ENCODE data around the gene PNPLA1.

PNPLA1 gene

GRCh38 chr6:36346486-36347273, 76.8 kb downstream of the PNPLA1 start:
- DNase-seq (no peak), ATAC-seq (replicated peaks) (no peak)
- no peak overlapping the region for H3K27ac Mint-ChIP-seq
- H3K36me3 Mint-ChIP-seq (ENCODE audit: insufficient read depth) = peaks cover 4% of the 10 kb centered on the region
- no peak overlapping the region for H3K4me3 Mint-ChIP-seq
- H3K27me3 Mint-ChIP-seq = peaks cover 0 to 29% of the 10 kb centered on the region in 2 donors
- H3K4me1 Mint-ChIP-seq (ENCODE audit: low read depth in 2 of 2) = no peaks in the 10 kb centered on the region
- H3K9me3 Mint-ChIP-seq = no peaks in the 10 kb centered on the region

- ATAC-seq (replicated peaks) (no peak), DNase-seq (no peak)
- H3K27ac Mint-ChIP-seq = no peak overlapping the region
- H3K27me3 Mint-ChIP-seq = peaks cover 0 to 23% of the 10 kb centered on the region in 2 donors
- peaks cover 4% of the 10 kb centered on the region for H3K36me3 Mint-ChIP-seq (ENCODE audit: insufficient read depth)
- H3K4me1 Mint-ChIP-seq (ENCODE audit: low read depth in 2 of 2) = no peaks in the 10 kb centered on the region
- H3K9me3 Mint-ChIP-seq = no peaks in the 10 kb centered on the region
- no peak overlapping the region for H3K4me3 Mint-ChIP-seq
Observed at GRCh38 chr6:36347621-36348020, 77.8 kb downstream of the PNPLA1 start.

- H3K4me1 Mint-ChIP-seq (ENCODE audit: low read depth in 2 of 2) = no peaks in the 10 kb centered on the region
- no peak overlapping the region for H3K27ac Mint-ChIP-seq
- peaks cover 0 to 23% of the 10 kb centered on the region in 2 donors for H3K27me3 Mint-ChIP-seq
- DNase-seq (no peak), ATAC-seq (replicated peaks) (no peak)
- no peak overlapping the region for H3K4me3 Mint-ChIP-seq
- H3K9me3 Mint-ChIP-seq = no peaks in the 10 kb centered on the region
- H3K36me3 Mint-ChIP-seq (ENCODE audit: insufficient read depth) = peaks cover 4% of the 10 kb centered on the region
Observed at GRCh38 chr6:36349240-36349639, 79.4 kb downstream of the PNPLA1 start.

- Mint-ChIP-seq H3K9me3 (no peaks in the 10 kb centered on the region), H3K4me1 (ENCODE audit: low read depth in 2 of 2) (no peaks in the 10 kb centered on the region), H3K4me3 (no peak overlapping the region), H3K27ac (no peak overlapping the region), H3K27me3 (peaks cover 0 to 23% of the 10 kb centered on the region in 2 donors), H3K36me3 (ENCODE audit: insufficient read depth) (peaks cover 4% of the 10 kb centered on the region)
- ATAC-seq (replicated peaks) (no peak), DNase-seq (no peak)
Observed at GRCh38 chr6:36350082-36350481, 80.2 kb downstream of the PNPLA1 start.

- peaks cover 4% of the 10 kb centered on the region for H3K36me3 Mint-ChIP-seq (ENCODE audit: insufficient read depth)
- H3K4me3 Mint-ChIP-seq = no peak overlapping the region
- no peaks in the 10 kb centered on the region for H3K9me3 Mint-ChIP-seq
- DNase-seq (no peak), ATAC-seq (replicated peaks) (no peak)
- H3K4me1 Mint-ChIP-seq (ENCODE audit: low read depth in 2 of 2) = no peaks in the 10 kb centered on the region
- peaks cover 0 to 22% of the 10 kb centered on the region in 2 donors for H3K27me3 Mint-ChIP-seq
- no peak overlapping the region for H3K27ac Mint-ChIP-seq
Observed at GRCh38 chr6:36350681-36351571, 81.1 kb downstream of the PNPLA1 start.

GRCh38 chr6:36352477-36353157, 82.8 kb downstream of the PNPLA1 start:
- no peaks in the 10 kb centered on the region for H3K9me3 Mint-ChIP-seq
- H3K36me3 Mint-ChIP-seq (ENCODE audit: insufficient read depth) = peaks cover 8% of the 10 kb centered on the region
- H3K27me3 Mint-ChIP-seq = peaks cover 9 to 12% of the 10 kb centered on the region in 2 donors
- no peaks in the 10 kb centered on the region for H3K4me1 Mint-ChIP-seq (ENCODE audit: low read depth in 2 of 2)
- ATAC-seq (replicated peaks) (no peak), DNase-seq (no peak)
- H3K27ac Mint-ChIP-seq = no peak overlapping the region
- H3K4me3 Mint-ChIP-seq = no peak overlapping the region

- ATAC-seq (replicated peaks) (no peak), DNase-seq (no peak)
- peaks cover 0 to 6% of the 10 kb centered on the region in 2 donors for H3K4me1 Mint-ChIP-seq (ENCODE audit: low read depth in 2 of 2)
- H3K9me3 Mint-ChIP-seq = no peaks in the 10 kb centered on the region
- no peak overlapping the region for H3K4me3 Mint-ChIP-seq
- H3K36me3 Mint-ChIP-seq (ENCODE audit: insufficient read depth) = peaks cover 3% of the 10 kb centered on the region
- no peak overlapping the region for H3K27ac Mint-ChIP-seq
- H3K27me3 Mint-ChIP-seq = peaks cover 9 to 12% of the 10 kb centered on the region in 2 donors
Observed at GRCh38 chr6:36353411-36353915, 83.6 kb downstream of the PNPLA1 start.

GRCh38 chr6:36355819-36356218, 86.0 kb downstream of the PNPLA1 start:
- Mint-ChIP-seq H3K27ac (no peak overlapping the region), H3K4me1 (ENCODE audit: low read depth in 2 of 2) (peaks cover 4 to 6% of the 10 kb centered on the region in 2 donors), H3K36me3 (ENCODE audit: insufficient read depth) (peaks cover 3% of the 10 kb centered on the region), H3K9me3 (no peaks in the 10 kb centered on the region), H3K4me3 (no peak overlapping the region), H3K27me3 (peaks cover under 1 to 9% of the 10 kb centered on the region in 2 donors)
- ATAC-seq (replicated peaks) (no peak), DNase-seq (no peak)

- Mint-ChIP-seq H3K4me1 (ENCODE audit: low read depth in 2 of 2) (peaks cover 4 to 6% of the 10 kb centered on the region in 2 donors), H3K27me3 (peaks cover 0 to 9% of the 10 kb centered on the region in 2 donors), H3K36me3 (ENCODE audit: insufficient read depth) (peaks cover 3% of the 10 kb centered on the region), H3K9me3 (no peaks in the 10 kb centered on the region), H3K4me3 (no peak overlapping the region), H3K27ac (no peak overlapping the region)
- ATAC-seq (replicated peaks) (peak; percentile 68), DNase-seq (no peak)
Observed at GRCh38 chr6:36357872-36358225, 88.0 kb downstream of the PNPLA1 start.

Data from effector memory CD8-positive, alpha-beta T cell (primary cell).